CD4-positive, alpha-beta T cell treated with Interleukin-4 for 1 hour (primary cell): ENCODE results near the gene CRY2.
A peak's percentile ranks its signal among the peaks of the same experiment; 100 is the strongest.

Experiments
- DNase-seq, 2 donors: peaks; one replicate each; pipeline ENCODE4 v3.0.0-alpha.2; 2020 to 2022

The CRY2 gene

GRCh38 chr11:45850446-45850845 lies 3.2 kb downstream of the CRY2 start:
- no peak for DNase-seq

GRCh38 chr11:45851228-45851627 lies 4.0 kb downstream of the CRY2 start:
- DNase-seq = no peak

DNA sequence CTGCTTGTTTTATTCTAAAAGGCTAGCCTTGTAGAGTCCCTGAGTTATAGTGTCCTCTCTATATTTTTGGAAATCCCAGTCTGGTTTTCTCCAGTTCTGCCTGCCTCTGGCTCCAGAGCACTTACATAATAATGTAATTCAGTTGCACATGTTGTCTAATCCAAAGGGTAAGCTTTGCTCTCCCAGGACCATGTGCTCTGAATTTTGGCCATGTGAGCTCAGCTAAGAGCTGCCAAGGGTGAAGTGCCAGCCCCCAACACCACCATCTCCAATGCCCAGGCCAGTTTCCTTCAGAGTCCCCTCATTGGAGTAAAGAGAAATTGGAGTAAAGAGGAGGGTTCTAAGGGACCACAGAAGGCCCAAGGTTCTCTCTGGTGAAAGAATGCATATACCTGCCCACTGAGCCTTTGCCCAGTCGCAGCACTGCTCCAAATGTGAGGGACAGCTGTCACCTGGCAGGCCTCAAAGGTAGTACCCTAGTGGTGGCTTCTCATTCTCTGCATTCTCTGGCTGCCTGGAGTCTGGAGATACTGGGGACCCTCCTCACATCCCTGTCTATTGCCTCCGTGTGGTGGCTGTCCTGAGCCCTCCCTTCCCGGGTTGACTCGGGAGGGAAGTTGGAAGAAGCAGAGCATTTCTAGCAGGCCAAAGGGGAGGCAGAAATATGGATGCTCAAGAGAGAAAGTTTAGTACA lies 4.9 kb downstream of the CRY2 start:
- no peak for DNase-seq

- DNase-seq = no peak
Observed at GRCh38 chr11:45852712-45853101, 5.4 kb downstream of the CRY2 start.

DNA sequence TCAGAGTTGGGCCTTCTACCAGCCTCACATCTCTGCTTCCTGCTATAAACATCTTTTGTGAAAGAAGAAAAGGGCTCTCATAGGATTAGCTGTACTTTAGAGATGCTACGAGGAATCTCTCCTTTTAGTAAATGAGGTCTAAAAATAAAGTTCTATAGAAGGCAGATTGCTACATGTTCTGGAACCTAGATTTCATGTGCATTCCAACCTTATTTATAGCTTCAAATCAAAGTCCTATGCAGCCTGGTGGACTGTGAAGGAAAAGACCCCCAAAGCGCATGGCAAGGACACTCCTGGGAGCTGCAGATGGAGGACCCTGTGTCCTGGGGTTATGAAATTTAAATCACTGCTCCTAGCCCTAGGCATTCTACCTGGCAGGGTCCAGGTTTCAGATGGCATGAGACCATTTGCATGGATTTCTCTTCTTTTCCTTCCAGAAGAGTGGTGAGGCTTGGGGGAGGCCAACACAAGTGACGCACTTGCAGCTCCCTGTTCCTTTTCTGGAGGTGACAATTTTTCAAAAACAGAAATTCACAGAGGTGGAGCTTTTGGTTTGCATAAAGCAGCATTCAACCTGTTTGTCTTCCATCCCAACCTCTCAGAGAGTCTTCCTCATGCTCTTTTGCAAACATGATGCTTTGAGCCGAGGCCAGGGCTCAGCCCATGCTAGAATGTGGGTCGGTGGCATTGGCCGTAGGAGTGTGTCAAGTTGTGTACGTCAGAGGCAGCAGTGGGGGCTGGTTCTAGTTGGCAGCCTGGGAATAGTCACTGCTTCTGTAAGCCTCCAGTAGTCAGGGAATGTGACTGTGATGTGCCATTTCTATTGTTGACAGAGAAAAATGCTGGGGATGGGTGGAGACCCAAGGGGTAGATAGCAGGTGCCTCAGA lies 6.3 kb downstream of the CRY2 start:
- no peak for DNase-seq

- no peak for DNase-seq
Observed at GRCh38 chr11:45855308-45855707, 8.0 kb downstream of the CRY2 start.

GRCh38 chr11:45856044-45856468 lies 8.8 kb downstream of the CRY2 start:
- no peak for DNase-seq

GRCh38 chr11:45857961-45858474 lies 10.7 kb downstream of the CRY2 start:
- peak in 1 of 2 donors; percentile 46 for DNase-seq

GRCh38 chr11:45858751-45859398 lies 11.6 kb downstream of the CRY2 start:
- DNase-seq = no peak

DNA sequence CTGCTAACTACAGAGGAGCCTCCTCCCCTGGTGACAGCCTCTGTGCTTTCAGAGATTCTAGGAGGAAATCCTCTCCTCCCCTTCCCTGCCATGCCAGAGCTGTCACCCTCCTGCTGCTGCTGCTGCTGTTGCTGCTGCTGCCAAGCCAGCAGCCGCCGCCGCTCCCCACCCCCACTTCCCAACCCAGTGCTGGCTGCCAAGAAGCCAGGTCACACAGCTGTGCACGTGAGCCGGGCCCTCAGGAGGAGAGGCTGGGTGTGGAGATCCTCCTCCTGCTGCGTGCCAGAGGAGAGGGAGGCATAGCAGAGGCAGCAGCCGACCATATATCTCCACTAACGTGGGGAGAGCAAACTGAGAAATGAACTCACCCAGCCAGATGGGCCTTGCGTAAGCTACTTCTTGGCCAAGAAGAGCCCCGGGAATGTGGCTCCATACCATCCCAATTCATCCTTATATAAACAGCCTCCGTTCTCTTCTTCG lies 12.4 kb downstream of the CRY2 start:
- DNase-seq = no peak

DNA sequence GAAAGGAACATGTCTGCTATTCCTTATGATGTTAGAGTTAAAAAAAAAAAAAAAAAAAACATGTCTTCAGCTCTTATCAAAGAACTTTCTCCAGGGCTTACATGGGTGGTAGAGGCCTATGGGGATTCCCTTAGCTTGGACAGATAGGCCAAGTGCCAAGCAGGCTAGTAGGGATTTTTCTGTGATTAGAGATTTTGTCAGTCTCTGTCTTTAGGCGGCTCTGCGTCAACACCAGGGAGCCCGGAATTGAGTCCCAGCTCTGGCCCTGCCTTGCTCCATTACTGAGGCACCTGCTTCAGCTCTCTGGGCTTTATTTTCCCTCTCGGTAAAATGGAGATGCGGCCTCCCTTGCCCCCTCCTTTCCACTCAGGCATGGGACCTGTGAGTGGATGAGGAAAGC lies 13.1 kb downstream of the CRY2 start:
- no peak for DNase-seq

DNA sequence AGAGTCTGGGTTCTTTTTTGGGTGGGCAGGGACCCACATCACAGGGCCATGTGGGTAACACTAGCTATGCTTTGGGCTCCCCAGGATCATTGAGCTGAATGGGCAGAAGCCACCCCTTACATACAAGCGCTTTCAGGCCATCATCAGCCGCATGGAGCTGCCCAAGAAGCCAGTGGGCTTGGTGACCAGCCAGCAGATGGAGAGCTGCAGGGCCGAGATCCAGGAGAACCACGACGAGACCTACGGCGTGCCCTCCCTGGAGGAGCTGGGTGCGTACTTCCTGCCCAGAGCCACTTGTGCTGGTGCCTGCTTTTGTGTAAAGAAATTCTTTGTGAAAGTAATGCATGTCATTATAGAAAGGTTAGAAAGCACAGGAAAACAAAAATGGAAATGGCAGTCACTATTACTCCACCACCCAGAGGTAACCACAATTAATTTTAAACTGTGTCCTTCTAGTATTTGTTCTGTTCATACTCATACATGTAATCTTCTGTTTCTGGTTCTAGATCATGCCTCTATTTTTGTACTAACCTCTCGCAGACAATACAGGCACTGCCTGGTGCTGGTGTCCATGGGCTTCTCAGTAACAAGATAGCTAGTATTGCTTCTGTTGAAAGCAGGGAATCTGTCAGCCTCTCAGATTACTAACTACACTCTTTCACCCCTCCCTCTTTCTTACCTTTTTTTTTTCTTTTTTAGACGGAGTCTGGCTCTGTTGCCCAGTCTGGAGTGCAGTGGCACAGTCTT lies 13.7 kb downstream of the CRY2 start:
- no peak for DNase-seq

DNA sequence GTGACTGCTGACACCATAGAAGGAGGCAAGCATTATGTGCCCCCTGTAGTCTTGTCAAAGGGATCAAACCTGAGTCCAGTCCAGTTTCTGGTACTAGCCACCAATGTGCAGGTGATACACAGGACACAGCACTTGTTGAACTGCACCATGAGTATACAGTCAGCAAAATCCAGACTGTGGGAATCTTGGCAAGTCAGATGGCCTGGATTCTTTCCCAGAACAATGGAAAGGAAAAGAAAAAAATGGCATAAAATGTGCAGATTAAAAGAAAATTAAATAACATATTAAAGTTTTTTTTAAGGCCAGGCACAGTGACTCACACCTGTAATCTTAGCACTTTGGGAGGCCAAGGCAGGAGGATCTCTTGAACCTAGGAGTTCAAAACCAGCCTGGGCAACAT lies 16.8 kb downstream of the CRY2 start:
- DNase-seq = no peak

GRCh38 chr11:45869551-45869950 lies 22.3 kb downstream of the CRY2 start:
- no peak for DNase-seq

GRCh38 chr11:45870706-45871105 lies 23.4 kb downstream of the CRY2 start:
- no peak for DNase-seq

DNA sequence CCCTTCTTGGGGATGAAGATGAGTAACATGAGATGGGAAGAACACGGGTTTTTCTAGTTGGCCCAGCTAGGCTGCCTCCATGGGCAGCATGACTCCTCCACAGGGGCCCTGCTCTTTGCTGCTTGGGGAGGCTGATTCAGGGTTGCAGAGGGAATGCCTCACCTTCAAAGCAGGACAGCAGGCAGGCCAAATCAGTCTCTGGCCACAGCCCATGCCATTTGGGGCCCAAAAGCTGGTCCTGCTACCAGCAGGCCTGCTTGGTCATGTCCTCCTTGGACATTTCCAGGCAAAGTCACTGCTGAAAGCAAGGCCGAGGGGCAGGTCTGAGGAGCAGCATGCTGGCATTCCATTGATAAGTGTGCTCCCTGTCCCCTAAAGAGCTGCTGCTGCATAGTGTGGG lies 24.4 kb downstream of the CRY2 start:
- DNase-seq = no peak

DNA sequence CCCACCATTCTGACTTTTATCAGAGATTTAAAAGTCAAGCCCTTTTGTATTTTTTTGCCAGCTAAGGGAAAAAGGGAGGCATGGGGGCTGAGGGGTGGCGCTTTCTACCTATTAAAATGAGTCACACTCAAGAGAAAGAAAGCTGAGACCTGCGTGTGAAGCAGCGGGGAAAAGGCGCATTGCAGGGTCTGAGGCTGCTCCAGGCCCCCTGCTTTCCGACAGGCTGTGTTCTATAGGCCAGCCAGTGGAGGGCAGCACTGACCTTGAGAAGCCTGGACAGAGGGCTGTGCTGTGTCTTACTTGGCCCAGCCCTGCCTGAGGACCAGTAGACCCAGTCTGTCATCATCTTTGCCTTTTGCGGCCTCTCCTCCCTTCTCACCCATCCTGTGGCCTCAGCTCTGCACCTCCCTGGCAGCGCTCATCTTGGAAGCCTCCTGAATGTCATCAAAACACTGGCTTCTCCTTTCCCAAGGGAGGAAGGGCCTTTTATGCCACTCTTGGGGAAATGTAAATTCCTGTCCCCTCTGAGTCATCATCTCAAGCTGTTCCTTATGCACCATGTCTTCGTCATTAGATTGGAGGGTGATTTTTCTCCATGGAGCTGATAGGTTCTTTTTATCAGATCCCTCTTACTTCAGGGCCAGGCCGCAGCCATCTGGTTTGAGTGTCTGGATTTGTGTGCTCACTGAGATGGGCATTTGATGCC lies 25.5 kb downstream of the CRY2 start:
- peak; percentile 37 to 40 for DNase-seq

GRCh38 chr11:45876401-45876800 lies 29.1 kb downstream of the CRY2 start:
- no peak for DNase-seq

DNA sequence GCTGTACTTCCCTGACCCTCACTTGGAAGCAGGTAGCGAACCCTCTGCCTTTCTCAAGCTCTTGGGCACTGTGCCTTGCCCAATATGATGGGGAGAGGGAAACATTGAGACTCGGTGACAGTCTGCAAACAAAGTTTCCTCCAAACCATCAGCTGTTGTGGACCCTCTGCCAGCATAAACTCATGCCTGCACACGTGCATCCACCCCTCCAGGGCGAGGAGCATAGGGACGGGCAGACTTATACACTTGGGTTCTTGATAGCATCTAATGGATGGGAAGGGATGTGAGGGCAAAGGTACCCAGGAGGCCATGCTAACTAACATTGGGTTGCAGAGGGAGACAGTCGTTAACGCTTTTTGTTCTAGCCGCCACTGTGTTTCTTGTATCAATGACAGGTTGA lies 29.9 kb downstream of the CRY2 start:
- no peak for DNase-seq

DNA sequence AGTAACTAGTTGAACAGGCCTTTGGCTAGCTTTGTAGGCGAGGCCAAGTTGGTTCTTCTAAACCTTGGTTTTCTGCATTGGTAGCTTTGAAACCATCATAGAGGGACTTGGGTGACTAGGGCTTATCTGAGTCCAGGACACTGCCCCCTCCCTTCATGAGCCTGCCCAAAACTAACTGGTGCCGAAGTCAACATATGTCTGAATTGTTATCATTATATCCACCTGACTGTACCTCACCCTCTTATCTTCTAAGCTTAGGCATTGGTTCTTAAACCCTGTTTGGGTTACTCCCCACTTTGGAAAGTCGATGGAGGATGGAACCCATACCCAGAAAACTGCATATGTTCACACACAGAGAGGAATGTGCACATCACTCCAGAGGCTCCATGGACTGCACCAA lies 30.6 kb downstream of the CRY2 start:
- no peak for DNase-seq

DNA sequence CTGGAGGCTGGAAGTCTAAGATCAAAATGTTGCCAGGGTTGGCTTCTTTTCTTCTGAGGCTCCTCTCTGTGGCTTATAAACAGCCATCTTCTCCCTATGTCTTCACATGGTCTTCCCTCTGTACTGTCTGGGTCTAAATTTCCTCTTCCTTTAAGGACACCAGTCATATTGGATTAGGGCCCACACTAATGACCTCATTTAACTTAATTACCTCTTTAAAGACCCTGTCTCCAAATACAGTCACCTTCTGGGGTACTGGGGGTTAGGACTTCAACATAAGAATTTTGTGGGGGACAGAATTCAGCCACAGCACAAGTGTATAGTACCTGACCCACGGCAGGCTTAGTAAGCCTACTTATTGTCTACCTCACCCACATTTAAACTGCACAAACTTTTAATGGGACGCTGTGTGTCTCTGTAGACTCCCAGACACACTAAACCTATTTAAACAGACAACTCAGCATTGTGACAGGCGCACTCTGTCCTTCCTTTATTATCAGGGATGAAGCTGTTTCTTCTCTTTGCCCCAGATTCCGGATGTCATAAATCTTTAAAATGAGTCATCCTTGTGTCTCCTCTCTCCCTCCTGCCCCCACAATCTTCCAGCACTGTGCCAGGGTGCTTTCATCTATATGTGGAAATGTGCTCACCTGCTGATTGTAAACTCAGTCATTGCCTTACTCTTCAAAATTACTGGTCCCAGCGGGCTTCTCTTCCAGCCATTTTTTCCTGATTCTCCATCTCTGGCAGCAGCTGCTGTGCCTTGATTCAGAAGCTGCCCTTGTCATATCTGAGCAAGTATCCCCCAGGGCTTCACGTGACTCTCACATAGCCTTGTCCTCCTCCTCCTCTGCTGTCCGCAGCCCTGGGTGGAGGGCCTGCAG lies 32.8 kb downstream of the CRY2 start:
- no peak for DNase-seq
